Esophagus squamous epithelium (tissue), 4 donors: Measurements from ENCODE around the gene DENND1A.

ENCODE experiments used
- CTCF ChIP-seq, 6 experiments: fragments of 450-650 bp in 4 of 6; fragments of 200-600 bp in 2 of 6; sonication (generic) in 2 of 6; IDR thresholded peaks; one replicate each; pipeline ENCODE4 v1.5.1; 2016 to 2019; ENCODE audit warnings: antibody characterized with exemption in 6 of 6, mild to moderate bottlenecking in 4 of 6, moderate library complexity in 4 of 6
- POLR2A ChIP-seq, 4 donors: fragments of 450-650 bp; IDR thresholded peaks; one replicate each; pipeline ENCODE4 v1.6.1; 2017; ENCODE audit warnings: antibody characterized with exemption in 4 of 4, mild to moderate bottlenecking in 4 of 4, moderate library complexity in 3 of 4

GRCh38 chr9:123597048-123597447 lies 332.9 kb downstream of the DENND1A start:
- TF ChIP-seq CTCF (IDR thresholded peaks at IDR 0.05) = no peak
- no peak for TF ChIP-seq POLR2A (IDR thresholded peaks at IDR 0.05)
